ENCODE results near the gene AGMAT. TPM values are rescaled to one million over a fixed set of nuclear protein-coding genes. Genes with fewer than 3 reads are reported as not detected.

Gene AGMAT
- total and polyA plus RNA-seq, 9 of the 15 experiments (the other 6 are each of a cell fraction or from before 2014, with no cell fraction given) = not detected

- TF ChIP-seq IRF1 (CRISPR knock-in tag; IDR thresholded peaks at IDR 0.05; ENCODE audit: borderline replicate concordance) (no peak), ZMIZ1 (IDR thresholded peaks at IDR 0.05; ENCODE audit: low read depth in 2 of 2, low read length in 2 of 2) (peak in 1 of 2 experiments; percentile 91; a peak in 2 of 4 replicates), ATF1 (CRISPR knock-in tag; IDR thresholded peaks at IDR 0.05) (no peak), ATF1 (tag; IDR thresholded peaks at IDR 0.05) (peak; percentile 93), NBN (IDR thresholded peaks at IDR 0.05; ENCODE audit: low read depth) (peak; percentile 99), ZNF766 (CRISPR knock-in tag; conservative IDR thresholded peaks at IDR 0.05) (peak; percentile 80), NCOA2 (IDR thresholded peaks at IDR 0.05; ENCODE audit: partially characterized antibody in 2 of 2) (peak; percentile 93 to 95), ADNP (tag; IDR thresholded peaks at IDR 0.05) (0 out of 2 replicates have a peak, but pooled peaks have one; percentile 45), PURB (CRISPR knock-in tag; IDR thresholded peaks at IDR 0.05; ENCODE audit: low read depth) (no peak), ZSCAN29 (IDR thresholded peaks at IDR 0.05) (0 out of 2 replicates have a peak, but pooled peaks have one; percentile 31), CBX5 (IDR thresholded peaks at IDR 0.05; ENCODE audit: borderline replicate concordance, low read depth) (0 out of 2 replicates have a peak, but pooled peaks have one; percentile 29), CEBPB (tag; IDR thresholded peaks at IDR 0.05) (peak; percentile 96), ZNF133 (CRISPR knock-in tag; IDR thresholded peaks at IDR 0.05) (no peak), NFXL1 (CRISPR knock-in tag; IDR thresholded peaks at IDR 0.05) (no peak), KAT7 (CRISPR knock-in tag; IDR thresholded peaks at IDR 0.05; ENCODE audit: borderline replicate concordance) (peak; percentile 1; the same call in 1 of the 2 replicates), CBFA2T3 (IDR thresholded peaks at IDR 0.05) (peak; percentile 99), RFX5 (IDR thresholded peaks at IDR 0.05; ENCODE audit: low read depth, low read length) (no peak), ATF2 (CRISPR knock-in tag; IDR thresholded peaks at IDR 0.05) (no peak)
These were observed 41.0 kb downstream of the AGMAT start (continued) for GRCh38 chr1:15543589-15544568.

Measured in K562 (cell line).